Uterus (tissue), 4 donors: Measurements from ENCODE around the gene FTH1. TPM values are rescaled to one million over a fixed set of nuclear protein-coding genes. Genes with fewer than 3 reads are reported as not detected.

ENCODE experiments used
- DNase-seq, 2 donors: peaks; one replicate each; pipeline ENCODE4 v3.0.0-alpha.2; 2019 to 2020
- H3K27ac ChIP-seq, 2 donors: fragments of 200-600 bp; sonication (generic); 1 replicate in 1 of 2; 2 replicates in 1 of 2; pipeline ENCODE4 v1.5.1; 2016 to 2018
- H3K27me3 ChIP-seq, 2 donors: fragments of 200-600 bp; sonication (generic); one replicate each; pipeline ENCODE4 v1.5.1; 2018 to 2019; ENCODE audit warnings: control low read depth in 1 of 2
- H3K36me3 ChIP-seq, 2 donors: fragments of 200-600 bp; sonication (generic); one replicate each; pipeline ENCODE4 v1.5.1; 2019; ENCODE audit warnings: control low read depth in 1 of 2
- H3K4me1 ChIP-seq, 2 donors: fragments of 200-600 bp; sonication (generic); one replicate each; pipeline ENCODE4 v1.5.1; 2018 to 2019; ENCODE audit warnings: control low read depth in 1 of 2
- H3K4me3 ChIP-seq, 2 donors: fragments of 200-600 bp; sonication (generic); 1 replicate in 1 of 2; 2 replicates in 1 of 2; pipeline ENCODE4 v1.5.1; 2018 to 2019; ENCODE audit warnings: mild to moderate bottlenecking in 1 of 2
- H3K9me3 ChIP-seq, 2 donors: fragments of 200-600 bp; sonication (generic); one replicate each; pipeline ENCODE4 v1.5.1; 2019; ENCODE audit warnings: control low read depth in 1 of 2
- CTCF ChIP-seq, 4 experiments: fragments of 200-600 bp in 2 of 4; fragments of 450-650 bp in 2 of 4; sonication (generic) in 2 of 4; IDR thresholded peaks; one replicate each; pipeline ENCODE4 v1.5.1; 2016 to 2019; ENCODE audit warnings: antibody characterized with exemption in 4 of 4, mild to moderate bottlenecking in 2 of 4, moderate library complexity in 1 of 4
- POLR2A ChIP-seq, 2 donors: fragments of 450-650 bp; IDR thresholded peaks; one replicate each; pipeline ENCODE4 v1.6.1; 2016; ENCODE audit warnings: antibody characterized with exemption in 2 of 2, mild to moderate bottlenecking in 1 of 2, moderate library complexity in 1 of 2
- intact Hi-C: fragments of 100-400 bp; cut with DNase I; formaldehyde crosslinking; loops from one replicate; pipeline ENCODE4 v1.15.1; 2023; ENCODE audit warnings: low total_unique reads
- total RNA-seq, 4 donors: library from RNA; depleted of rRNA in 3 of 4; stranded (reverse); fragments of >200 nt in 3 of 4; gene quantifications; one replicate each; pipeline versions ENCODE4 v1.1.0 to v1.2.4, GENCODE V29; 2014 to 2023
- donor health status: DM: yes; HTN: yes; CAD: no.

The FTH1 gene
- total RNA-seq, 4 donors from 2014 or later: 402 to 1,927 (median 1,615) TPM

GRCh38 chr11:61961570-61962212 lies 5.7 kb downstream of the FTH1 start:
- no peaks in the 10 kb centered on the region for H3K9me3 ChIP-seq
- DNase-seq: peak; percentile 52 to 63
- no peaks in the 10 kb centered on the region for H3K27me3 ChIP-seq
- TF ChIP-seq POLR2A (IDR thresholded peaks at IDR 0.05) (no peak), CTCF (IDR thresholded peaks at IDR 0.05) (no peak)
- H3K4me3 ChIP-seq: no peak overlapping the region
- H3K27ac ChIP-seq: peak overlapping the region; percentile 65 to 100
- H3K4me1 ChIP-seq: peaks cover 0 to 8% of the 10 kb centered on the region in 2 donors
- intact Hi-C loops: no loop called here
- H3K36me3 ChIP-seq: no peaks in the 10 kb centered on the region

GRCh38 chr11:61960532-61960931 lies 6.9 kb downstream of the FTH1 start:
- Histone ChIP-seq H3K9me3 (no peaks in the 10 kb centered on the region), H3K27me3 (no peaks in the 10 kb centered on the region), H3K4me3 (no peak overlapping the region), H3K27ac (peak overlapping the region; percentile 65 to 100), H3K4me1 (peaks cover 0 to 8% of the 10 kb centered on the region in 2 donors), H3K36me3 (no peaks in the 10 kb centered on the region)
- peak in 1 of 2 donors; percentile 9 for DNase-seq
- intact Hi-C loops: no loop called here
- TF ChIP-seq POLR2A (IDR thresholded peaks at IDR 0.05) (no peak), CTCF (IDR thresholded peaks at IDR 0.05) (no peak)

DNA sequence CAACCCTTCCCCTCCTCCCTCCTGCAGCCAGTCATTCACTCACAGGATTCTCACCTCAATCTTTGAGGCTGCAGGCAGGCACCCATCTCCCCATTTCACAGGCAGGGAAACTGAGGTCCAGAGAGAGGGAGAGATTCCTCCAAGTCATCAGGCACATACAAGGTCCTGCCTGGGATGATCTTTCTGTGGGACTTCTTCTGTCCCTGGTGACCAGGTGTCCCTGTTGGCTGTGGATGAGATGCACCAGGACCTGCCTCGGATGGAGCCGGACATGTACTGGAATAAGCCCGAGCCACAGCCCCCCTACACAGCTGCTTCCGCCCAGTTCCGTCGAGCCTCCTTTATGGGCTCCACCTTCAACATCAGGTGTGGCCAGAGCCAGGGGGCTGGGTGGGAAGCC lies 7.8 kb downstream of the FTH1 start:
- DNase-seq: peak in 1 of 2 donors; percentile 12
- Histone ChIP-seq H3K36me3 (no peaks in the 10 kb centered on the region), H3K4me1 (peaks cover 0 to 8% of the 10 kb centered on the region in 2 donors), H3K27me3 (no peaks in the 10 kb centered on the region), H3K9me3 (no peaks in the 10 kb centered on the region), H3K27ac (no peak overlapping the region), H3K4me3 (no peak overlapping the region)
- intact Hi-C loops: loop anchor here (10.0 kb wide), 1 partner anchor 125 kb away; no protein-coding TSS in a partner anchor
- TF ChIP-seq POLR2A (IDR thresholded peaks at IDR 0.05) (no peak), CTCF (IDR thresholded peaks at IDR 0.05) (no peak)

GRCh38 chr11:61959114-61959513 lies 8.3 kb downstream of the FTH1 start:
- Histone ChIP-seq H3K4me3 (no peak overlapping the region), H3K4me1 (peaks cover 0 to 8% of the 10 kb centered on the region in 2 donors), H3K27me3 (no peaks in the 10 kb centered on the region), H3K27ac (no peak overlapping the region), H3K36me3 (no peaks in the 10 kb centered on the region), H3K9me3 (no peaks in the 10 kb centered on the region)
- no peak for TF ChIP-seq CTCF (IDR thresholded peaks at IDR 0.05)
- no peak for TF ChIP-seq POLR2A (IDR thresholded peaks at IDR 0.05)
- no peak for DNase-seq
- intact Hi-C loops: loop anchor here (10.0 kb wide), 1 partner anchor 126 kb away; no protein-coding TSS in a partner anchor

DNA sequence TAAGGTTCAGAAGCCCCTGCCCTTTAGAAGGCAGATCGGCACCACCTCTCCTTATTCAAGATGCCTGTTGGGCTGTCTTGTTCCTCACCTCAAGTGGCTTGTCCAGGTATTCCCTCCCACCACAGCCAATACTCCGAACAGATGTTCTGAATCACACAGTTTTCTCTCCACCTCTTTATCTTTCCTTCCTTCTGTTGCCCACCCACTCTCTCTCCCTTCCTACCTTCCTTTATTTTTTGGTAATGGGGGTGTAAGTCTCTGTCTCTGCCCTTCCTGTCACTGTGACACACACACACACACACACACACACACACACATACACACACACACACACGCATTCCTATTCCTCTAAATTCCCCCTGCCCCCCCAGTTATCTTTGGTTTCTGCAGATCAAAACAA lies 8.8 kb downstream of the FTH1 start:
- no peak for DNase-seq
- Histone ChIP-seq H3K9me3 (no peaks in the 10 kb centered on the region), H3K27me3 (no peaks in the 10 kb centered on the region), H3K4me3 (no peak overlapping the region), H3K4me1 (peaks cover 0 to 6% of the 10 kb centered on the region in 2 donors), H3K27ac (no peak overlapping the region), H3K36me3 (no peaks in the 10 kb centered on the region)
- intact Hi-C loops: loop anchor here (10.0 kb wide), 1 partner anchor 126 kb away; no protein-coding TSS in a partner anchor
- TF ChIP-seq CTCF (IDR thresholded peaks at IDR 0.05) (no peak), POLR2A (IDR thresholded peaks at IDR 0.05) (no peak)
